OCI-LY1 (cell line): ENCODE data around the gene TRIM66.

Experiments used
- H2AFZ ChIP-seq: fragments of 200-600 bp; sonication (generic), shearing (Covaris generic); 2 replicates; pipeline ENCODE4 v1.6.0; 2014; ENCODE audit warnings: antibody characterized with exemption, mild to moderate bottlenecking, low read length
- H3F3A ChIP-seq: fragments of 200-600 bp; sonication (generic), shearing (Covaris generic); 2 replicates; pipeline ENCODE4 v1.6.0; 2014; ENCODE audit warnings: mild to moderate bottlenecking, antibody characterized with exemption, low read length, moderate library complexity; ENCODE audit not compliant: insufficient read depth
- H3K27ac ChIP-seq: fragments of 200-600 bp; sonication (generic); 2 replicates; pipeline ENCODE4 v1.5.1; 2014; ENCODE audit warnings: low read length, mixed run types, mild to moderate bottlenecking, low read depth; ENCODE audit not compliant: poor library complexity, severe bottlenecking
- H3K27me3 ChIP-seq: fragments of 200-600 bp; sonication (generic); 2 replicates; pipeline ENCODE4 v1.6.0; 2014; ENCODE audit warnings: antibody characterized with exemption, mild to moderate bottlenecking, low read length, moderate library complexity; ENCODE audit not compliant: insufficient read depth
- H3K36me3 ChIP-seq: fragments of 200-600 bp; sonication (generic); 2 replicates; pipeline ENCODE4 v1.6.1; 2014; ENCODE audit warnings: mild to moderate bottlenecking, antibody characterized with exemption, low read length, moderate library complexity, mixed read lengths; ENCODE audit not compliant: insufficient read depth
- H3K4me1 ChIP-seq: fragments of 200-600 bp; sonication (generic); 2 replicates; pipeline ENCODE4 v1.5.1; 2014; ENCODE audit warnings: mild to moderate bottlenecking, low read length, moderate library complexity; ENCODE audit not compliant: insufficient read depth, severe bottlenecking
- H3K4me2 ChIP-seq: fragments of 200-600 bp; sonication (generic), shearing (Covaris generic); 2 replicates; pipeline ENCODE4 v1.6.1; 2014; ENCODE audit warnings: low read length
- H3K4me3 ChIP-seq: fragments of 200-600 bp; sonication (generic); 2 replicates; pipeline ENCODE4 v1.5.1; 2014; ENCODE audit warnings: low read length, low read depth, mild to moderate bottlenecking, mixed read lengths; ENCODE audit not compliant: poor library complexity, severe bottlenecking
- H3K79me2 ChIP-seq: fragments of 200-600 bp; shearing (Covaris generic); 2 replicates; pipeline ENCODE4 v1.6.1; 2016; ENCODE audit warnings: mixed run types, low read length, mixed read lengths; ENCODE audit not compliant: insufficient read depth
- H3K9ac ChIP-seq: fragments of 200-600 bp; sonication (generic), shearing (Covaris generic); 2 replicates; pipeline ENCODE4 v1.6.1; 2014; ENCODE audit warnings: mild to moderate bottlenecking, low read length, mixed read lengths
- H3K9me2 ChIP-seq: fragments of 200-600 bp; sonication (generic), shearing (Covaris generic); 2 replicates; pipeline ENCODE4 v1.6.1; 2014; ENCODE audit warnings: low read depth, mild to moderate bottlenecking, low read length, mixed read lengths
- H3K9me3 ChIP-seq: fragments of 200-600 bp; shearing (Covaris generic); 2 replicates; pipeline ENCODE4 v1.6.1; 2014; ENCODE audit warnings: low read length, mixed read lengths
- H4K20me1 ChIP-seq: fragments of 200-600 bp; sonication (generic), shearing (Covaris generic); 2 replicates; pipeline ENCODE4 v1.6.0; 2016; ENCODE audit warnings: mild to moderate bottlenecking, low read length; ENCODE audit not compliant: insufficient read depth
- EZH2 ChIP-seq: fragments of 200-600 bp; sonication (generic), shearing (Covaris generic); IDR thresholded peaks from 2 replicates; pipeline ENCODE4 v1.8.0; 2017; ENCODE audit warnings: borderline replicate concordance, mixed run types, mild to moderate bottlenecking, antibody characterized with exemption, low read length, moderate library complexity, mixed read lengths
- TF ChIP-seq, protein P1 (sequence below): fragments of 200-600 bp; sonication (generic), shearing (Covaris generic); IDR thresholded peaks from 2 replicates; pipeline ENCODE4 v1.5.1; 2017; ENCODE audit warnings: mild to moderate bottlenecking, antibody characterized with exemption, low read length, moderate library complexity, mixed read lengths

Gene TRIM66

DNA sequence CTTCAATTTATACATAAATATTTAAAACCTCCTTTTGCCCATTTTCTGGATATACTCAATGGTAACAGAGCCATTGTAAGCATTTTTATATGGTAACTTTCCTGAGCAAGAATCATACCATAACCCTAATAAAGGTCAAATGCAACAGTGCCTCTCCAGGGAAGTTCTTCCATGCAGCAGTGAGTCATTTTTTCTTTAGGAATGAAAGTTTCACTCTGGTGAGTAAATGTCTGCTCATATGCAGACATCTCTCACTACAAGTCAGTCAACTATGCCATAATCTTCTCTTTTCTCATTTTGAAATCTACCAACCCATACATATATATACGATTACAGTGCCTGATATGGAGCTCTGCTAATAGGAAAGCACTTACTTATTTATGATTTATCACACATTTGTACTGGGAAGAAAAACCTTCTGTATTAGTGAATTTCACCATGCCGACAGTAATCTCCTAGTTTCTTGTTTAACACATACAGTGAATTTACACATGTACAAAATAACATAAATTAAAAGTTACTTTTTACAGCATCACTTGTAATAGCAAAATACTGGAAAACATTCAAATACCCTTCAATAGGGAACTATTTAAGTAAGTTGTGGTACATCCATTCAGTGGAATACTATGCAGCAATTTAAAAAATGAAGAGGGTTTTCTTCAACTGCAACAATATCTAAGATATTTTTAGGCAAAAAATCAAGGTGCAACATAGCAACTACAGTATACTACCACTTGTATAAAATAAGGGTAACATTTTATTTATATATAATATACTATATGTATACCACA is 104.5 kb downstream of the TRIM66 start:
- no peaks in the 10 kb centered on the region for H3K27me3 ChIP-seq
- no peaks in the 10 kb centered on the region for H3F3A ChIP-seq
- H3K27ac ChIP-seq, result no peak overlapping the region
- H3K79me2 ChIP-seq, result no peaks in the 10 kb centered on the region
- H3K36me3 ChIP-seq, result no peaks in the 10 kb centered on the region
- no peak overlapping the region for H3K9ac ChIP-seq
- TF ChIP-seq, protein P1, sequence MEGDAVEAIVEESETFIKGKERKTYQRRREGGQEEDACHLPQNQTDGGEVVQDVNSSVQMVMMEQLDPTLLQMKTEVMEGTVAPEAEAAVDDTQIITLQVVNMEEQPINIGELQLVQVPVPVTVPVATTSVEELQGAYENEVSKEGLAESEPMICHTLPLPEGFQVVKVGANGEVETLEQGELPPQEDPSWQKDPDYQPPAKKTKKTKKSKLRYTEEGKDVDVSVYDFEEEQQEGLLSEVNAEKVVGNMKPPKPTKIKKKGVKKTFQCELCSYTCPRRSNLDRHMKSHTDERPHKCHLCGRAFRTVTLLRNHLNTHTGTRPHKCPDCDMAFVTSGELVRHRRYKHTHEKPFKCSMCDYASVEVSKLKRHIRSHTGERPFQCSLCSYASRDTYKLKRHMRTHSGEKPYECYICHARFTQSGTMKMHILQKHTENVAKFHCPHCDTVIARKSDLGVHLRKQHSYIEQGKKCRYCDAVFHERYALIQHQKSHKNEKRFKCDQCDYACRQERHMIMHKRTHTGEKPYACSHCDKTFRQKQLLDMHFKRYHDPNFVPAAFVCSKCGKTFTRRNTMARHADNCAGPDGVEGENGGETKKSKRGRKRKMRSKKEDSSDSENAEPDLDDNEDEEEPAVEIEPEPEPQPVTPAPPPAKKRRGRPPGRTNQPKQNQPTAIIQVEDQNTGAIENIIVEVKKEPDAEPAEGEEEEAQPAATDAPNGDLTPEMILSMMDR, result no peak
- TF ChIP-seq EZH2, result no peak
- H3K9me3 ChIP-seq, result 0 out of 2 replicates have a peak, but pooled peaks cover 2% of the 10 kb centered on the region
- no peak overlapping the region for H3K4me2 ChIP-seq
- H3K9me2 ChIP-seq, result no peaks in the 10 kb centered on the region
- H3K4me1 ChIP-seq, result no peaks in the 10 kb centered on the region
- no peaks in the 10 kb centered on the region for H4K20me1 ChIP-seq
- H2AFZ ChIP-seq, result no peak overlapping the region
- no peak overlapping the region for H3K4me3 ChIP-seq

DNA sequence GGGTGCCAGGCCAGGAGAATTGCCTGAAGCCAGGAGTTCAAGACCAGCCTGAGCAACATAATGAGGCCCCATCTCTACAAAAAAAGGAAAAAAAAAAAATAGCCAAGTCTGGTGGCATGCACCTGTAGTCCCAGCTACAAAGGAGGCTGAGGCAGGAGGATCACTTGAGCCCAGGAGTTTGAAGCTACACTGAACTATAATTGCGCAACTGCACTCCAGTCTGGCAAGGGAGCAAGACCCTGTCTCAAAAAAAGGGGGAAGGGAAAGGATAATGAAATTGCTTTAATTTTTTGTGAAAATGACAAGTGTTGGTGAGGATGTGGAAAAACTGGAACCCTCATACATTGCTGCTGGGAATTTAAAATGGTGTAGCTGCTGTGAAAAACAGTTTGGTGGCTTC is 107.7 kb downstream of the TRIM66 start:
- Histone ChIP-seq H3K27me3 (no peaks in the 10 kb centered on the region), H3F3A (no peaks in the 10 kb centered on the region), H3K27ac (no peak overlapping the region), H3K4me3 (no peak overlapping the region), H4K20me1 (no peaks in the 10 kb centered on the region), H3K9me3 (0 out of 2 replicates have a peak, but pooled peaks cover 2% of the 10 kb centered on the region), H3K9me2 (no peaks in the 10 kb centered on the region), H3K79me2 (no peaks in the 10 kb centered on the region), H3K9ac (no peak overlapping the region), H3K4me1 (no peaks in the 10 kb centered on the region), H2AFZ (no peak overlapping the region), H3K36me3 (no peaks in the 10 kb centered on the region), H3K4me2 (no peak overlapping the region)
- no peak for TF ChIP-seq EZH2
- TF ChIP-seq, protein P1, result no peak

DNA sequence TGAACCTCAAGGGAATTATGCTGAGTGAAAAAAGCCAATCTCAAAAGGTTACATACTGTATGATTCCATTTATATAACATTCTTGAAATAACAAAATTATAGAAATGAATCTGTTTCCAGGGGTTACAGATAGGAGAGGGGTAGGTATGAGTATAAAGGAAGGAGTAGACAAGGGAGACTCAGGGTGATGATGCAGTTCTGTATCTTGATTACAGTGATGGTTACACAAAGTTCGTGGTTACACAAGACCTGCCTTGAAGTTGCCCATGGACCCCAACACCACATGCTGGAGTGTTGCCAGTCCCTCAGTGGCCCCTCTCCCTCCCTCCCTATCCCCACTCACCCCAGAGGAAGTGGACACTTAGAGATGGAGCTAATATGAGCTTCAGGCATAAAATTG is 108.7 kb downstream of the TRIM66 start:
- H3K9me2 ChIP-seq, result no peaks in the 10 kb centered on the region
- H3K27me3 ChIP-seq, result no peaks in the 10 kb centered on the region
- no peak overlapping the region for H3K4me3 ChIP-seq
- H3F3A ChIP-seq, result no peaks in the 10 kb centered on the region
- no peaks in the 10 kb centered on the region for H4K20me1 ChIP-seq
- H3K79me2 ChIP-seq, result no peaks in the 10 kb centered on the region
- no peak overlapping the region for H3K4me2 ChIP-seq
- no peak overlapping the region for H3K9ac ChIP-seq
- no peak overlapping the region for H2AFZ ChIP-seq
- H3K27ac ChIP-seq, result no peak overlapping the region
- no peaks in the 10 kb centered on the region for H3K4me1 ChIP-seq
- H3K9me3 ChIP-seq, result 0 out of 2 replicates have a peak, but pooled peaks cover 2% of the 10 kb centered on the region
- no peaks in the 10 kb centered on the region for H3K36me3 ChIP-seq
- TF ChIP-seq, protein P1, result no peak
- TF ChIP-seq EZH2, result no peak
